HS-27A (cell line): ENCODE data around the gene RPS10.

Source experiments
- DNase-seq: peaks from one replicate; pipeline ENCODE4 v3.0.0-alpha.2; 2012; ENCODE audit warnings: low read depth, missing footprints

Gene RPS10

DNA sequence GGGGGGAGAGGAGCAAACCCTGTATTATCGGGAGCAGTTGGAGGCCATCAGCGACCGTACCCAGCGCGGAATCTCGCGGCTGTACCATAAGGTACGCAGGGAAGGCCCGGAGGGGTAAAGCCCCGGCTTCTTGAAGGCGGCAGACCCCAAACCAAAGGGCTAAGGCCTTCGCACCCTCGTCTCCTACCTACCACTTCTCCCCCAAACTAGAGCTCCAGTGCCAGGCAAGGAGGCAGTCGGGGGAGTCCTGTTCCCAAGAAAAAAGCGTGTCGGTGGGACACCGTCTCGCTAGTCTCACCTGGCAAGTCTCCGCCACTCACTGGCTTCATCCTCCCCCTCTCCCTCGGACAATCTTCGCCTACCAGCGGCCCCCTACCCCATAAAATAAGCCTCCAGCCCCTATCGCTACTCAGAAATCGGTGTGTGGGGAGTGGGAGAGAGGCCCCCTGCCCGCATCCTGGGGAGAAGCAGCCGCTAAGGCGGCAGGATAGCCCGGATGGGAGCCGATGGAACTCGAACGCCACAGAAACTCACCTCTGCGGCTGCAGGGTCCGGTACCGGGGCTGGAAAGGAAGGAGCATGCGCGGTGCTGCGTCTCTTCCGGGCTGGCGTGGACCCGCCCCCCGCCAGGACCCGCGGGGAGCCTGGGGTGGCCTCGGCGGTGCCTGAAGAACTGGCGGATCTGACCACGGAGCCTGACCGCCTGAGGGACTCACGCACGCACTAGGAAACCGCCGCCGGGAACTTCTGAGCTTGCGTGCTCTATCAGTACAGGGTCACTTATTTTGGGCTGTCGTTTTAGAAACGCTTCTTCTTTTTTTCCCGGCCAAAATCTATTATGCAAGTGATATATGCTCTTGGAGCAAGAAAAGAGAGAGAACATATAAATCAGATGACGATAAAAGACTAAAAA, at the start of gene RPS10:
Gene RPS10, minus strand, starts transcription at position 572 of the 913 bp plus-strand sequence. CDS start 848 bp downstream, outside the sequence.
- DNase-seq = peak; percentile 79

DNA sequence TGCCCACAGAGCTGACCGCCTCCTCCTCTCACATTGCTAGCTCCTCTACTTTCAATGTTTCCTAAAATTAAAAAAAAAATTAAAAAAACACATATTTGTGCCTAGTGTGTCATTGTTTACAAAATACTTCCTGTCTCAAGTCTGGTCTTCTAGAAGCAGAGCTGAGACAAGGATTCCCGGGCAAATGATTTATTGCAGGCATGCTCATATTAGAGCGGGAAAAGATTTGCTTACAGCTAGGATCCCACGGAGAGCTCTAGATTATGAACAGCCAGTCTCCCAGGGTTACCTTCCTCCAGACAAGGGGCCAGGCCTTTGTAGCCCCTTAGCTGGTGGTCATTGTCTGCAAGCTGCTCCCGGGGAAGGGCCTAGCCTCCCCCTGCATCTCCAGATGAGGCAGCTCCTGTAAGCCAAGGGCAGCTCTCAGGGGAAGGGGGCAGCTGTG, 49.4 kb upstream of the RPS10 start:
- DNase-seq = no peak

DNA sequence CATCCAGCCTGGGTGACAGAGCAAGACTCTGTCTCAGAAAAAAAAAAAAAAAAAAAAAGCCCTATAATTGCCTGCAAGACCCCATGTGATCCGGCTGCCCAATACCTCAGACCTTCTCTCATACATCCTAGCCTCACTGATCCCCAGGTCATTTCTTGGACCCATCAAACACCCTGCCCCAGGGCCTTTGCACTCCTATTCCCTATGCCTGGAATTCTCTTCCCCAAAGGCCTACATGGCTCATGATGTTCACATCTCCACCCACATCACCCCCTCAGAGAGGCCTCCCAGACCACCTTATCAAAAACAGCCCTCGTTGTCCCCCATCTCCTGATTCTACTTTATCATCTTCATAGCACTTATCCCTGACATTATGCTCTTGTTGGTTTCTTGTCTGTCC, 48.9 kb upstream of the RPS10 start:
- no peak for DNase-seq

DNA sequence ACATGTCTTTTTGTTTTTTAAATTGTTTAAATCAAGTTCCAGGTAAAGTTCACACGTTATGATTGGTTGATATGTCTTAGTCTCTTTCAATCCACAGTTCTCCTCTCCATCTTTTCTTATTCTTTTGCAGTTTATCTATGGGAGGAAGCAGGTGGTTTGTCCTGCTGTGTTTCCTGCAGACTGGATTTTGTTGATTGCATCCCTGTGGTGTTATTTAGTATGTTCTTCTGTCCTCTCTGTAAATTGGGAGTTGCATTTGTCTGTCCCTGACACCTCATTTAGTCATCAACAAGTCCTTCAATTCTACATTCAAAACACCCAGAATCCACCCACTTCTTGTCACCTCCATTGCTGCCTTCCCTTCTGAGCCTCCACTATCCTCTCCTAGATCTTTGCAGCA, 48.1 kb upstream of the RPS10 start:
- DNase-seq = no peak

DNA sequence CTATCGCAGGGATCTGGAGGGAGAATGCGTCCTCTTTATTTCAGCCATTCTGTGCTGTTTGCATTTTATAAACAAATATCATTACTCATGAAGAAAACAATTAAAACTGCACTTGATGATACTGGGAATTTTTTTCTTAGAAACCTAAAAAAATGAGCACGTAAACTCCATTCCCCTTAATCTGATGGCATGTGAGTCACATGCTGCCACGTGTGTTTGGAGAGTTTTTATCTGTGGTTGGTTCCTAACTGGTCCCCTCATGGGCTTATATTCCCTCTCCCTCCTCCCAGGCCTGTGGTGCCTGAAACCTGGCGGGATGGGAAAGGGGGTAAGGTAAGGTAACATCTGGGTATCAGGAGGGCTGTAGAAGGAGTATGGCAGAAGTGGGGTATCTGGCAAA, 46.6 kb upstream of the RPS10 start:
- no peak for DNase-seq

DNA sequence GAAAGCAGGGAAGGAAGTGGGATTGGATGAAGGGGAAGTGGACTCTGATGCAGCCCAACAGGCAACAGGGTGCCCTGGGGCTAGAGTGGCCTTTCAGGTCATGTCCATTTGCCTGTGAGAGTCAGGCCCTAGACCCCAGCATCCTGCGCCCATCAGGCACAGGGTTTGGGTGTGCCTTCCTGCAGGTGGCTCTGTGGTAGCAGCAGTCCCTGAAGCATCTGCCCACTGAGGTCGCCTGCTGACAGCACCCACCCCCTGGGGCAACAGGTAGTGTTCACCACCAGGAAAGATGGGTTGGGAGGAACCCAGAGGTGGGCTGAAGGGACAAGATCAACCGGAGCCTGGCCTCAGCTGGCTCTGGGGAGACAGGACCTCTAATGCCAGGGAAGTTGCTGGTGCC, 43.6 kb upstream of the RPS10 start:
- DNase-seq = no peak

DNA sequence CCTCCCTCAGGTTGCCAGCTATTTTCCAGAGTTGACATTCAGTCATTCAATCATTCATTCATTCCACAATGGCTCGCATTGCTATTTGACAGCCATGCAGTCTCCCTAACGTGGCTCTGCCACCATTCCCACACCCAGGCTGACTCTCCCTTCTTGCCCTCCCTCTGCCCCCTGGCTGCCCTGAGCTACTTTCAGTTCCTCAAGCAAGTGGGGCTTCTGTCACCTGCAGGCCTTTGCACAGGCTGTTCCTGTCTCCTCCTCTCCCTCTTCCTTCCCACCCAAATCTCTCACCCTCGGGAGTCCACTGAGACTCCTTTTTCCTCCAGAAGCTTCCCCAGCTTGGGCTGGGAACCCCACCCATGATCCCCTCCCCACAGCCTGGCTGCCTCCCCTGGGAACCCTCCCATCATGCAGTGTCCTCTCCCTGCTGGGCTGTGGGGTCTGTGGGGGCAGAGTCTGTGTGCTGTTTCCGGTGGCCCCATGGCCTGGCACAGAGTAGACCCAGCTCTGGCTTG, 42.6 kb upstream of the RPS10 start:
- no peak for DNase-seq

DNA sequence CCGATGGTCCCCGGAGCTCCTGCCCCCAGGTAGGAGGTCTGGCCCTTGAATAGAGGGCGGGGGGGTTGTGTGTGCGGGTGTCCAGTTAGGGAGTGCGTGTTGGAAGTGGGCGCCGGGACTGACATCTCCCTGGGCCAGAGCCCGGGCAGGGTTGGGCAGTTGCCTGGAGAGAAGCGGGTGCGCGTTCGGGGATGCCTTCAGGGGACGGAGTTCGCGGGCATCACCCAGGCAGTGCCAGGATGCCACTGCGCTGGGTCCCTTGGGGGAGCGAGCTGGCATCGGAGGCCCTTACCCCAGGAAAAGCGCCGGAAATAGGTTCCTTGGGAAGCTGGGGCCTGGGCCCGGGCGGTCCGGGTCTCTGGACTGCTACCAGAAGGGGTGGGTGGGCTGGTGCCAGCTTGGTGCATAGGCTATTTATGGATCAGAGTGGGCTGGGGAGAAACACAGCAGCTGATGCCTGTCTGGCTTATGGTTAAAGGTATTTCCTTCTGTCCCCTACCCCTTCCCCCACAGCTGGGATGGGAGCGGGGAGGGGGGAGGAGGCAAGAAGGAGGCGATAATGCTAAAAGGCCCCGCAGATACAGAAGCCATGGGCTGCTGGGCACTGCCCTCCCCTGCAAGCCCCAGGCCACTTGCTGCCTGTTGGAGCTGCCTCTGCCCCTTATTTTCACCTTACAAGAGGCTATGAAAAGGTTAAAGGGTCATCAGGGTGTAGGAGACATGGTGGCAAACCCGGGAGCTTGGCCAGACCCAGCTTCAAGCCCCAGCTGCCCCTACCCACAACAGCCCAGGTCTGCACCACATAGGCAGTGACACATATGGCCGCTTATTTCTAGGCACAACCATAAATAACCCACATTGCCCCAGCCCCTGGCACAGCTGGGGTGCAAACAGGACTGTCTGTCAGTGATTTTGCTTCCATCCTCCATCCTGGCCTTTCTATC, 40.6 kb upstream of the RPS10 start:
- no peak for DNase-seq

DNA sequence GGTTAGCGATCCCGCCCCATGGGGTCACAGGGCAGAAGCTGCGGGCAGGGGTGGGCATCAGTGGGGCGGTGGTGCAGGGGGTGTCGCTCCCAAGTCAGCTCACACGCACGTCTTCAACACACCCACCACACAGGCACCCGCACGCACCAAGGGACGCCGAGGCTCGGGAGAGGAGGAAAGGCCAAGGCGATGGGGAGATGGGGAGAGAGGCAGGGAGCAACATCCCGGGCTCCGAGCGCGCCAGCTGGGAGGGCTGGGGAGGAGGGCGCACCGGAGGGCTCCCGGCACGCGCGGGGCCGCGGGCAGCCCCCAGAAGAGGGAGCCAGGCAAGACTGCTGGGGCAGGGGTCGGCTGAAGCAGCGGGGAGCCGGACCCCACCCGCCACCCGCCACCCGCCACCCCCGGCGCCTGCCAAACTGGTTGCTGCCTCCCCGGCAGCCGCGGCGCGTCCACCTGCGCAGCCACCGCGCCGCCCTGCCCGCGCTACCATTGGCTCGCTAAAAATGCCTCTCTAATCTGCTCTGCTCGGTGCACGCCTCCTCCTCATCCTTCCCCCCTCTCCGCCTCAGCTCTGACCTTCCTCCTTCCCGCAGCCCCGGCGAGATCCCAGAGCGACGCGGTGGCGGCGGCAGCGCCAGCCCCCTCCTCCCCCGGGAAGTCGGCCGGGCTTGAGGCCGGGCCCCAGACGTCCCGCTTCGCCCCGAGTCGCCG, 39.8 kb upstream of the RPS10 start, which contains the start of gene PACSIN1:
Gene PACSIN1, plus strand, starts transcription at position 546 of the 711 bp plus-strand sequence. CDS start 60,230 bp downstream, outside the sequence.
- DNase-seq = no peak

DNA sequence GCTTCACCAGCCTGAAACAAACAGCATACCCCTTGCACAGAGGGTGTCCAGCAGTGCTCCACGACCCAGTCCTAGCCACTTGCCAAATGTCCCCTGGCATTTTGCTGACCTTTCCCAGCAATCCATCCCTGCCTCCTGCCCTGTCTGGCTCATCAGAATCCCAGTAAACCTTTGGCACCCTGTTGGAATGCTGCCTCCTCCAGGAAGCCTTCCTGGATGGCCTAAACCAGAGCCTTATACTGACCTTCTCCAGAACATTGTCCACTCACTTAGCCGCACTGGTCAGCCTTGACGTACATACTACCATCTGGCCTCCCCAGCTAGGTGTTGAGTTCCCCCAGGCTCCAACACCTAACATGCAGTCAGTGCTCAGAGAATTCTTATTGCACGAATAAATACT, 38.0 kb upstream of the RPS10 start:
- DNase-seq = no peak

DNA sequence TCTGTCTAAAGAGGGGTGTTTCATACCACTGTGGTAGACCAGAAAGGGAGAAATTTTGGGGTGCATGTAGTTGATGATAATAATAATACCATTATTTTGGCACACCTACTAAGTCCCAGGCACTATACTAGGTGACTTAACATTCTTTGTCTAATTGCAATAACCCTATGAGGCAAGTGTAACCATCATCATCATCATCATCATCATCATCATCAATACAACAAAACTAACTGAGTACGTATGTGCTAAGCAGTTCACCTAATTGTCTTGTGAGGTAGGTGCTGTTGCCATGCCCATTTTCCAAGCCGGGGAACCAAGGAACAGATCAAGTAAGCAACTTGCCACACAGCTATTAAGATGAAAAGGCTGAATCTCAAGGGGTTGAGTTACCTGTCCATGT, 37.4 kb upstream of the RPS10 start:
- no peak for DNase-seq

DNA sequence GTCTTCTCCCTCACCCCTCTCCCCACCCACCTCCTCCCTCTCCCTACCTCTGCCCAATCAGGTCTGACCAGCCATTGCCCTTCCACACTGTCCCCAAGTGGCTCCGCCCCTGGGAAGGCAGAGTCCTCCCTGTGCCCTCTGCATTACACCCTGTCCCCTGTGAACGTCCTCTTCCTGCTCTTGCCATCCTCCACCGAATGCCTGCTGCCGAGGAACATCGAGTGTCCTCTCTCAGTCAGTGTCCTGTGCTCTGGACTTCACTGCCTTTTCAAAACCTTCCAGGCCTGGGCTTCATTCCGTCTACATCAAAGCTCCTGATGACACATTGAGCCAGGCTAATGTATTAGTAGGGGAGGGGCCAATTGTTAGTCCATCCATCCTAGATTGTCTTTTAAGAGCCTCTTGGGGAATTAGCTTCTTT, 36.7 kb upstream of the RPS10 start:
- DNase-seq = peak; percentile 7

DNA sequence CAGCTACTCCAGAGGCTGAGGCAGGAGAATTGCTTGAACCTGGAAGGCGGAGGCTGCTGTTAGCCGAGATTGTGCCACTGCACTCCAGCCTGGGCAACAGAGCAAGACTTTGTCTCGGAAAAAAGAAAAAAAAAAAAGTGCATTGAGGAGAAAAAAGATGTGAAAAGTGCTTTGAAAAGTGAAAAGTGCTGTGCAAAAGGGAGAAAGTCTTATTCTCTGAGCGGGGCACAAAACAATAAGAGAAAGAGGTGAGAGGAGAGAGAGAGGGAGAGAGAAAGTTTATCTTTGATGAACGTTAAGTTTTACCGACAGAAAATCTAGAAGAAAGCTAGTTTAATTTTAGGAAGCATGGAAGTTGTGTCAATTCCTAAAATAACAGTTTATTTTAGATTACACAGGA, 36.1 kb upstream of the RPS10 start:
- DNase-seq = no peak

DNA sequence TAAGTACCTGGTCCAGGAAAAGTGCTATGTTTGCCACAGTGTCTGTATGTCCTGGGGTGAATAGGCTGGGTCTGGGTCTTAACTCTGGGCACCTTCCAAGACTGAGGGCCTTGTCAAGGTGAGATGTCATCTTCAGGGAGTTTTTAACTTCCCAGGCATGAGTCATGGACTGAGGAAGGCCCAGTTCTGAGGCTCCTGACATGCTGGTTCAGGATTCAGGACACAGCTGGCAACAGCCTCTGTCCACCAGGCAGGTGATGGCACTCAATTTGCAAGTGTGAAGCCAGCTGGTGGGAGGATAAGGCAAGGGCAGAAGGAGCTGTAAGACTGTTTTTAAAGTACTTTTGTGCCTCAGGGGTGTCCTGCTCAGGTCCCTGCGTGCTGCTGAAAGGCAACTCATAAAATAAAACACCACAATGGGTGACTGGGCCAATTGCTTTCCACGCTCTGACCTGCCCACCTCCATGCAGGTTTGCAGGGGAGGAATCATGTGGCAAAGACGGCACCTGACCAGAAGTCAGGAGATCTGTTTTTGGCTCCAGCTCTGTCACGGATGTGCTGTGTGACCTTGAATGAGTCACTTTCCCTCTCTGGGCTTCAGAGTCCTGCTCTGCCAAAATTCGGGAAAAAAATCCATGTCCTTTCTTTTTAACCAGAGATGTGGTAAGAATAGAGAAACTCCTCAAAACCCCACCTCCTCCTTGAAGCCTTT, 35.1 kb upstream of the RPS10 start:
- no peak for DNase-seq

DNA sequence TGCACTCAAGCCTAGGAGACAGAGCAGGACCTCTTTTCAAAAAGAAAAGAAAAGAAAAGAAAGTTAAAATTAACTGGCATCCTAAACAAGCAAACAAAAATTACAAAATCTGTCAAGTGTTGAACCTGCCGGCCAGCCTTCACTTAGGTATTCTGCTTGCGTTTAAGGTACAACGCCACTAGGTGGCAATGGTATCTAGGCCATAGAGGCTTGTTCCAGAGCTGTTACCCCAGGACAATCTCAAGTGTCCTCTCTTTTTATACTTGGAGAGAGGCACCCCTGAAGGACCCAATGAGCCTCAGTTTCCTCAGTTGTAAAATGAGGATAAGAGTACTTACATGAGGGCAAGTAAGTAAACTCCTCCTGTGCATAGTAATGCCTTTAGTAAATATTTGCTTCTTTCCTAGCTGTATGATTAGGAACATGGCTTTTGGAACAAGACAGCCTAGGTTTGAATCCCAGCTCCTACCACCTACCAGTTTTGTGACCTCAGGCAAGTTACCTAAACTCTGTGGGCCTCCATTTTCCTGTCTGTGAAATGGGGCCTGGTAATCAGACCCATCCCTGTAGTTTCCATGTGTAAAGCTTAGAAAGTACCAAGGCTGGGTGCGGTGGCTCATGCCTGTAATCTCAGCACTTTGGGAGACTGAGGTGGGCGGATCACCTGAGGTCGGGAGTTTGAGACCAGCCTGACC, 34.2 kb upstream of the RPS10 start:
- peak; percentile 7 for DNase-seq

DNA sequence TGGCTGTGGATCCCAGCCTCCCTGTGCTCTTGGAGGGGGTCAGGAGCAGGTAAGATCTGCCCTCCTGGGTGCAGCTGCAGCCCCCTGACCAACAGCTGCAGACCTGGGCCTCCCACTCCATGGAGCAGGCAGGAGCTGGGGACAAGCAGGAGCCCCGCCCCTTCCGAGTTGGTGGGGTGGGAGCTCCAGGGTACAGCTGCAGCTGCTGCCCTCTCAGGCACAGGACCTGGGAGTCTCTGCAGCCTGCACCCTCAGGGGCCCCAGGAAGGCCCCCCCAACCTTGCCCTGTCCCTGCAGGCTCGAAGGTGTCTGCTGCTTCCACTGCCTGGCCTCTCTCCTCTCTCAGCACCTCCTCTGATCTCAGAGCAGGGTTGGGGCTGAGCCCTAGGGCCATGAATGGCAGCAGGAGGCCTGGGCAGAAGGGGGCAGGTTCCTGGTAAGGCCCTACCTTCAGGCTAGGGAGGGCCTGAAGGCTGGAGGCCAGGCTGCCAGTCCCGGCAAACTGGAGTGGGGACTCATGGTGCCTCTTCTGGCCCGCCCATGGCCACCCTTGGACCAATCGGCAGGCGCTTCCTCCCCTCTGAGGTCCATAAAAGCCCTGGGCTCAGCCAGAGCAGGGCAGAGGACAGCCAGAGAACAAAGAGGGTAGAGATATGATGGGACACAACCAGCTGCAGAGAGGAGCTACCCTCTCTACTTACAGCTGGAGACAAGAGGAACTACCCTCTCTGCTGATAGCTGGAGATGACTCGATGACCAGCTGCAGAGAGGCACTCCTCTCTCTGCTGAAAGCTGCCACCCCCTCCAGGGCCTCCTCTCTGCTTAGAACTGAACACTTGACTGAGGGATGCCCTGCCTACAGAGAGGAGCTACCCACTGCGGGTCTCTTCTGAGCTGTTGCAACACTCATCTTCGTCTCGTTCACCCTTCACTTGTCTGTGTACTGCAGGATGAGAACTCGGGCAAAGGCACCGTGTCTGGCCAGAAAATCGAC, 32.2 kb upstream of the RPS10 start:
- no peak for DNase-seq

DNA sequence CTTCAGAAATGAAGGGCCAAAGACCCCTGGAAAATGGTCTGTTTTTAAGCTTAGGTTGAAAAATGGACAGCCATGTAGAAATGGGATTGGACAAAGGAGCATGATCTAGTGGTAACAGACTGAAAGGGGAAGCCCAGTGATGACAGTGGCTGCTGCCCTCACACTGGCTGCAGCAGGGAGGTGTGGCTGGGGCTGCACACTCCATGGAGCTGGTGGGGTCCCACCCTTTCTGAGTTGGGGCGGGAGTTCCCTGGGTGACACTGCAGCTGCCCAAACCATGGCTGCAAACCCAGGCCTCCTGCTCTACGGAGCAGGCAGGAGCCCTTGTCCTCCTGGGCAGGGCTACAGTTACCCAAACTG, 31.5 kb upstream of the RPS10 start:
- no peak for DNase-seq

DNA sequence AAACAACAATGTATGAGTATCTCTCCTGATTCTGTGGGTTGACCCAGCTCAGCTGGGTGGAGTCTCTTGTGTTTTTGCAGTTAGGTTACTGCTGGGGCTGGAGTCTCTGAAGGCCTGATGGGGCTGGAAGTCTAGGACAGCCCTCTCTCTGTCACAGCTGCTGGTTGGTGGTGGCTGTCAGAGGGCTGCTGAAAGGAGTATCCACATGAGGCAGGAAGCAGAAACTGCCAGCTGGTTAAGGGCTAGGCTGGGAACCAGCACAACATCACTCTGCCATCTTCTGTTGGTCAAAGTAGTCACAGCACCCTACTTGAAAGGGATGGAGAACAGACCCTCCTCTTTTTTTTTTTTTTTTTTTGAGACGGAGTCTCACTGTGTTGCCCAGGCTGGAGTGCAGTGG, 30.0 kb upstream of the RPS10 start:
- DNase-seq = no peak

DNA sequence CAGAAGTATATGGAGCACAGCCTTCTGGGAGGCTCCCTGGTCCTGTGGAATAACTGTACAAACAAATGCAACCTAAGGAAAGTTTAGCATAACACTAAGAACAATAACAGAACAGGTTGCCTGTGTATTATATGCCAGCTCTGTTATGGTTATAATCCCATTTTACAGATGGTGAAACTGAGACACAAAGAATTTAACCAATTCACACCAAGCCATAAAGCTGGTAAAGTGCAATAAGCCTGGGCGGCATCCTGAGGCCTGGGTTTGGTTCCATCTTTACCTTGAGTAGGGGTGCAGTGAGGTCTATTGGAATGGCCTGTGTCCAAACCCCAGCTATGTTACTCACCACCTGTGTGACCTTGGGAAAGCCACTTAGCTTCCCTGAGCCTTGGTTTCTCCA, 25.3 kb upstream of the RPS10 start:
- no peak for DNase-seq
